Large intestine (tissue), 12 donors: ENCODE data around the gene AKNA. TPM values are rescaled to one million over a fixed set of nuclear protein-coding genes. Genes with fewer than 3 reads are reported as not detected.

Experiments
- DNase-seq, 2 donors: peaks; one replicate each; pipeline versions ENCODE4 v3.0.0 to v3.0.0-alpha.2; 2013
- H3K27ac ChIP-seq: one replicate; pipeline ENCODE4 v1.5.1; 2013; ENCODE audit warnings: low read length
- H3K27me3 ChIP-seq: 2 replicates; pipeline ENCODE4 v1.6.1; 2013; ENCODE audit warnings: low read length; ENCODE audit not compliant: control insufficient read depth, insufficient read depth
- H3K36me3 ChIP-seq: 2 replicates; pipeline ENCODE4 v1.6.1; 2013; ENCODE audit warnings: low read length; ENCODE audit not compliant: control insufficient read depth, insufficient read depth
- H3K4me1 ChIP-seq: one replicate; pipeline ENCODE4 v1.6.1; 2013; ENCODE audit warnings: low read length; ENCODE audit not compliant: control insufficient read depth, insufficient read depth
- H3K4me3 ChIP-seq: one replicate; pipeline ENCODE4 v1.5.1; 2013; ENCODE audit warnings: low read length
- H3K9me3 ChIP-seq: one replicate; pipeline ENCODE4 v1.6.1; 2013; ENCODE audit warnings: mild to moderate bottlenecking, low read depth, low read length, moderate library complexity; ENCODE audit not compliant: control insufficient read depth
- WGBS: methylation state at CpG from one replicate; pipeline ENCODE4 v1.1.5; 2013; ENCODE audit warnings: low lambda C conversion rate; ENCODE audit not compliant: insufficient coverage; 5-methylcytosine and 5-hydroxymethylcytosine counted together
- long read RNA-seq, 11 donors: transcript quantifications; one replicate each; lab custom pipeline, GENCODE V29; 2026
- polyA plus RNA-seq: library from polyadenylated mRNA; unstranded; fragments of 120-200 nt; gene quantifications from one replicate; pipeline ENCODE4 v1.2.1, GENCODE V29; 2013

AKNA gene, protein sequence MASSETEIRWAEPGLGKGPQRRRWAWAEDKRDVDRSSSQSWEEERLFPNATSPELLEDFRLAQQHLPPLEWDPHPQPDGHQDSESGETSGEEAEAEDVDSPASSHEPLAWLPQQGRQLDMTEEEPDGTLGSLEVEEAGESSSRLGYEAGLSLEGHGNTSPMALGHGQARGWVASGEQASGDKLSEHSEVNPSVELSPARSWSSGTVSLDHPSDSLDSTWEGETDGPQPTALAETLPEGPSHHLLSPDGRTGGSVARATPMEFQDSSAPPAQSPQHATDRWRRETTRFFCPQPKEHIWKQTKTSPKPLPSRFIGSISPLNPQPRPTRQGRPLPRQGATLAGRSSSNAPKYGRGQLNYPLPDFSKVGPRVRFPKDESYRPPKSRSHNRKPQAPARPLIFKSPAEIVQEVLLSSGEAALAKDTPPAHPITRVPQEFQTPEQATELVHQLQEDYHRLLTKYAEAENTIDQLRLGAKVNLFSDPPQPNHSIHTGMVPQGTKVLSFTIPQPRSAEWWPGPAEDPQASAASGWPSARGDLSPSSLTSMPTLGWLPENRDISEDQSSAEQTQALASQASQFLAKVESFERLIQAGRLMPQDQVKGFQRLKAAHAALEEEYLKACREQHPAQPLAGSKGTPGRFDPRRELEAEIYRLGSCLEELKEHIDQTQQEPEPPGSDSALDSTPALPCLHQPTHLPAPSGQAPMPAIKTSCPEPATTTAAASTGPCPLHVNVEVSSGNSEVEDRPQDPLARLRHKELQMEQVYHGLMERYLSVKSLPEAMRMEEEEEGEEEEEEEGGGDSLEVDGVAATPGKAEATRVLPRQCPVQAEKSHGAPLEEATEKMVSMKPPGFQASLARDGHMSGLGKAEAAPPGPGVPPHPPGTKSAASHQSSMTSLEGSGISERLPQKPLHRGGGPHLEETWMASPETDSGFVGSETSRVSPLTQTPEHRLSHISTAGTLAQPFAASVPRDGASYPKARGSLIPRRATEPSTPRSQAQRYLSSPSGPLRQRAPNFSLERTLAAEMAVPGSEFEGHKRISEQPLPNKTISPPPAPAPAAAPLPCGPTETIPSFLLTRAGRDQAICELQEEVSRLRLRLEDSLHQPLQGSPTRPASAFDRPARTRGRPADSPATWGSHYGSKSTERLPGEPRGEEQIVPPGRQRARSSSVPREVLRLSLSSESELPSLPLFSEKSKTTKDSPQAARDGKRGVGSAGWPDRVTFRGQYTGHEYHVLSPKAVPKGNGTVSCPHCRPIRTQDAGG (N-terminal part only)
- 12.0 TPM for polyA plus RNA-seq
- long read RNA-seq, donor 1, result 0 reads
- long read RNA-seq, donor 2, result 0 reads
- long read RNA-seq, donor 3, result 0 reads
- long read RNA-seq, donor 4, result 0 reads
- long read RNA-seq, donor 5, partial matches to known transcripts, result 5 of 5 reads
- long read RNA-seq, donor 5, other reads (novel, unspliced or antisense), result 0 of 5 reads
- long read RNA-seq, donor 6, result 0 reads
- long read RNA-seq, donor 7, result 0 reads
- long read RNA-seq, donor 8, full-length matches to known transcripts, result 2 of 8 reads
- long read RNA-seq, donor 8, partial matches to known transcripts, result 6 of 8 reads
- long read RNA-seq, donor 8, other reads (novel, unspliced or antisense), result 0 of 8 reads
- long read RNA-seq, donor 9, result 0 reads
- long read RNA-seq, donor 10, result 0 reads
- long read RNA-seq, donor 11, partial matches to known transcripts, result 0 of 1 reads
- long read RNA-seq, donor 11, other reads (novel, unspliced or antisense), result 0 of 1 reads

DNA sequence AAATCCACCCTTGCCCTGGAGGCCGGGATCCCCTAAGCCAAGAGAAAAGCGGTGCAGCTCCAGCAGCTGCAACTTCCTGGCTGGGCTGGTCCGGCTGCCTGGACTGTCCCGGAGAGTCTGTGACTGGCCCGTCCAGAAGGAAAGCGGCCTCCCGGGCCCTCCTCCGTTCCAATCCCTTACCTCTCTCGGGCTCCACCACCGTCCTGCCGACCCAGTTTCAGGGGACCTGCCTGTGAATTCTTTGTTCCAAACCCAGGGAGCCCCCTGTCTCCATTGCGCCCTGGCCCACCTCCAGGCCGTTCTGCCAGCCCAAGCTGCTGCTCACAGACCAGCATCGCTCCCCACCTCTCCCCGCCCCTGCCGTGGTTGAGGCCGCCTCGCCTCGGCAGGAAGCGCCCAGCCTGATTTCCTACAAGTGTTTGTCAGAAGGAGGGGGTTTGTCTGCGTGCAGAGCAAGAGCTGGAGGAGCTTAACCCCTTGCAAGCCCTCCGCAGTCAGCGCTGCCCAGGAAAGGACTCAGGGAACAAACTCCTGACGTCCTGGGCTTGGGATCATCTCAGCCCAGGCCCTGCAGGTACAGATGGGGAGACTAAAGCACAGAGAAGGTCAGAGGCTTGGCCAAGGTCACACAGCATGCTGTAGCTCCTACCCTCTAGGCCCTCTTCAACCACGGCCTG is at the start of gene AKNA:
Gene AKNA (minus strand): TSS at position 303 of the 677 bp plus-strand sequence. CDS start 6,649 bp downstream, outside the sequence.
- Histone ChIP-seq H3K36me3 (no peaks in the 10 kb centered on the region), H3K4me1 (peaks cover 34% of the 10 kb centered on the region), H3K4me3 (peak within 1 kb of the TSS; percentile 49), H3K9me3 (no peaks in the 10 kb centered on the region), H3K27ac (peak within 1 kb of the TSS; percentile 67), H3K27me3 (no peaks in the 10 kb centered on the region)
- peak; percentile 74 to 79 for DNase-seq
- WGBS, result no CpG with 5 or more reads among the region's 25 CpGs

DNA sequence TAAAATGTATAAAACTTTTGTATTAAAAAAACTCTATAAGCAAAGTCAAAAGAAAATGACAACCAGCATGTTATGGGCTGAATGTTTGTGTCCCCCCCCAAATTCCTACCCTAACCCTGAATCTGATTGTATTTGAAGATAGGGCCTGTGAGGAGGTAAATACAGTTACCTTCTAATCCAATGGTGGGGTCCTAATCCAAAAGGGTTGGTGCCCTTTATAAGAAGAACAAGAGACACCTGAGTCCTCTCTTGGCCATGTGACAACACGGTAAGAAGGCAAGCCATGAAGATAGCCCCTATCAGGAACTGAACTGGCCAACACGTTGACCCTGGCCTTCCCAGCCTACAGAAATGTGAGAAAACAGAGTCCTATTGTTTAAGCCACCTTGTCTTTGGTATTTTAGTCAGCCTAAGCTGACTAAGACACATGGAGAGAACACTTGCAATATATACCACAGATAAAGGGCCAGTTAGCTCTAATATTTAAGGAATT is 49.7 kb upstream of the AKNA start:
- Histone ChIP-seq H3K27me3 (no peaks in the 10 kb centered on the region), H3K4me1 (no peaks in the 10 kb centered on the region), H3K36me3 (no peaks in the 10 kb centered on the region), H3K27ac (no peak overlapping the region), H3K4me3 (no peak overlapping the region), H3K9me3 (no peaks in the 10 kb centered on the region)
- no CpG with 5 or more reads among the region's 2 CpGs for WGBS
- DNase-seq, result no peak

DNA sequence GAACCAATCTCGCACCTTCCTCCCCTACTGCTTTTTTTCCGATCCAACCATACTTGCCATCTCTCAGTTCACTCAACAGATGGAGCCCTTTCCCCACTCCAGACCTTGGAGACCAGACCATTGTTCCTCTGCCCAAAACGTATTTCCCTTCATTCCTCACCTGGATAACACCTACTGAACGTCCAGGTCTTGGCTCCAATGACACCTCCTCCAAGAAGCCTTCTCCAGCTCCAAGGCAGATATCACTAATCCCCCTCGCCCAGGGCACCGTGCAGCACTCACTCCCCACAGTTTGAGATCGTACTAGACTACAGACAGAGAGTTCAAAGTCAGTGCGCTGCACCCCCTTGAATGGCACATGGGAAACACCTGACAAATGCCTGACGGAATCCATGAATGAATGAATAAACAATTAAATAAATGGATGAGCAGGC is 47.1 kb upstream of the AKNA start:
- H3K27ac ChIP-seq, result no peak overlapping the region
- H3K36me3 ChIP-seq, result no peaks in the 10 kb centered on the region
- H3K4me1 ChIP-seq, result no peaks in the 10 kb centered on the region
- peak in 1 of 2 donors; percentile 45 for DNase-seq
- WGBS, result 37% methylated on average over 2 of the region's 9 CpGs
- H3K4me3 ChIP-seq, result no peak overlapping the region
- no peaks in the 10 kb centered on the region for H3K9me3 ChIP-seq
- no peaks in the 10 kb centered on the region for H3K27me3 ChIP-seq

DNA sequence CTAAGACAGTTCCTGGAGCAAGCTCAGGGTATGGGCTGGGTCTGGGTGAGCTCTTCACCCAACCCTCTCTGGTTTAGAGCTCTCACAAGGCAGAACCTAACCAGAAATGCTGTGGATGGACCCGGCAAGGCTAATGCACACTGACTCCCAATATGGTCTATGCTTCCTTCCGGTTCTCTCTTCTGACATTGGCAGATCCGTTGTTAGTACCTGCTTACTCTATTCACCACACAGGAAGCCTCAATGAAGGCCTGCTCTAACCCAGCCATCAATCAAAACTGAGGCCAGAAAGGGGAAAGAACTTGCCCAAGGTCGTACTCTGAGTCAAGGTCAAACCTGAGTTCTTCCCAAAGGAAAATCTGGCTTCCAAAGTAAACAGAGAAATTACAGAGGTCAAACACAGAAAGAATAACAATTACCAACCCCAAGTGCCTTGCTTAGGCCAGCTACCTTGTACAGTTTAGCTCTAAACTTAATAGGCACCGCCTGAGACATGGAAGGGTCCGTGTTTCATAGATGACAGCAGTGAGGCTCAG is 46.0 kb upstream of the AKNA start:
- Histone ChIP-seq H3K36me3 (no peaks in the 10 kb centered on the region), H3K27ac (no peak overlapping the region), H3K4me1 (no peaks in the 10 kb centered on the region), H3K27me3 (no peaks in the 10 kb centered on the region), H3K9me3 (no peaks in the 10 kb centered on the region), H3K4me3 (no peak overlapping the region)
- WGBS, result 100% methylated on average over 1 of the region's 6 CpGs
- no peak for DNase-seq

DNA sequence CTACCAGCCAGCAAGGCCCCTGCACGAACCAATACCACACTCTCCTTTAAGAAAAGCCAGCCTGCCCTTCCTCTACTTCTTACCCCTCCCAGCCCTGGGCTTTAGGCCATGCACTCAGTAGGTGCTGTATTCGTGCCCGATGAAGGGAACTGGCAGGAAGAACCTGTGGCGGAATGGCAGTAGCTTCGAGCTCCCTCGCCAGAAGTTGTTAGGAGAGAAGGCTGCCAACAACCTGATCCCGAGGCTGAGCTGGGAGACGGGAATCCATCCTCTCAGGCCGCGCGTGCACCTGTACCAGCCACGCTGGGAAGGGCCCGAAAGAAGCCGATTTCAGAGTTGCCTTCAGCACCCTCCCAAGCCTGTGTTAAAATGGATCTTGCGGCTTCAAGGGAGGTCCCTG is 45.3 kb upstream of the AKNA start:
- Histone ChIP-seq H3K27me3 (no peaks in the 10 kb centered on the region), H3K4me1 (no peaks in the 10 kb centered on the region), H3K9me3 (no peaks in the 10 kb centered on the region), H3K36me3 (no peaks in the 10 kb centered on the region), H3K4me3 (no peak overlapping the region), H3K27ac (no peak overlapping the region)
- no peak for DNase-seq
- no CpG with 5 or more reads among the region's 15 CpGs for WGBS

DNA sequence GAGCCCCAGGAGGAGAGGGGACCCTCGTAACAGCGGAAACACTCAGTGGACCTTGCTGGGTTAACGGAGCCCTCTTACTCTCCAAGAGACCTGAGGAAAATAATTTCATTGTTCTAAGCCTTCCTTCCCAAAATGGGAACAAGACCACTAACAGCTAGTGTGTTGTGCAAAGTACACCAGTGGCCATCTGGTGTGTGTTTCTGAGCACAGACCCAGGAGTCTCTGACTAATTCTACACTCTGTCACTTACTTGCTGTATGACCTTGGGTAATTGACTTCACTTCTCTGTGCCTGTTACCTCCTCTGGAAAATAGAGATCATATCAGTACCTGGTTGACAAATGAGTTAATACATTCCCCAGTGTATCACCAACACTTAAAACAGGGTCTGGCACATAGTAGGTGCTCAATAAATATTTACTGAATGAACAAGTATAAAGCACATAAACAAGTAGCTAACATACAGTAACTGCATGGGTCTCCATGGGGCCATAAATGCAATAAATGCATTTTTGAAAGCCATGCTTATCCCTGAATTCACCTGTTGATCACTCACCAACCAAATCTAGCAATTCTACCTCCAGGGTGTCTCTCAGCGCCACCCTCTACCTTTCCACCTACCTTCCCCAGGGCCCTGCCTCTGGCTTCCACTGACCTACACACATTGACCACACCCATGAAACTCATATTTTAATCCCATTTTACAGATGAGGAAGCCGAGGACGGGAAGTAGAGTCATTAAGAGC is 44.7 kb upstream of the AKNA start:
- H3K27me3 ChIP-seq, result no peaks in the 10 kb centered on the region
- no peak overlapping the region for H3K4me3 ChIP-seq
- H3K36me3 ChIP-seq, result no peaks in the 10 kb centered on the region
- no peak overlapping the region for H3K27ac ChIP-seq
- no peaks in the 10 kb centered on the region for H3K4me1 ChIP-seq
- DNase-seq, result no peak
- H3K9me3 ChIP-seq, result no peaks in the 10 kb centered on the region
- 0% methylated on average over 1 of the region's 6 CpGs for WGBS

DNA sequence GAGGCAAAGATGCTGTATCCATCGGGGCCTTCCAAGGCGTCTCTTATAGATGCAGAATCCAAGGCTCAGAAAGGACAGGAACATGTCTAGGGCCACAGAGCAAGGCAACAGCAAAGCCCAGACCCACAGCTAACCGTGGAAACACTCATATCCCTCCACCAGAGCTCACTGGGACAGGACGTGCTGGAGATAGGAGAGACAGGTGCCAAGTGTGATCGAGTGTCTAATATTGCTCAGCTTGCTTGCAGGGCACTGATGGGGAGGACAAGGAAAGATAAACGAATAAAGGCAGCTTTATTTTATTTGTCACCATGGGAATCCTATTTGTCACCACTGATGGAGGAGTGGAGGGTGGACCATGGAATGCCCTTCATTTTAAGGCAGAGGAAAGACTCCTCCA is 44.0 kb upstream of the AKNA start:
- Histone ChIP-seq H3K4me3 (no peak overlapping the region), H3K9me3 (no peaks in the 10 kb centered on the region), H3K27me3 (no peaks in the 10 kb centered on the region), H3K27ac (no peak overlapping the region), H3K4me1 (no peaks in the 10 kb centered on the region), H3K36me3 (no peaks in the 10 kb centered on the region)
- DNase-seq, result no peak
- WGBS, result no CpG with 5 or more reads among the region's 6 CpGs

DNA sequence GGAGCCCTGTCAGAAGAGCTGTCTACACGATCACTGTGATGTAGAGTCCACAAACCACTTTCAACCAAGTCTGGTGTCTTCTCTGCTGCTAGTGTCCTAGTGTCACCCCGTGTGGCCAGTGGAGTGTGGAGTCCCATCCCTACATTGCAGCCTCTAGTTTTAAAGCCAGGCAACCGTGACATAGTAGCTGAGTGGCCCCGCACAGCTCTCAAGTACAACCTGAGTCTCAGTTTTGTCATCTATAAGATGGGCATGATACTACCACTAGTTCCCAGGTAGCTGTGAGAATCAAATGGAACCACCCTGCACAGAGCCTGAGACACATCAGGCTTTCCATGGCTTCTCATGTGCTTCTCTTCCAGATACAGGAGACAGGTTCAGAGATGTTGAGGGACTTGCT is 43.2 kb upstream of the AKNA start:
- Histone ChIP-seq H3K4me3 (no peak overlapping the region), H3K27ac (no peak overlapping the region), H3K4me1 (no peaks in the 10 kb centered on the region), H3K27me3 (no peaks in the 10 kb centered on the region), H3K9me3 (no peaks in the 10 kb centered on the region), H3K36me3 (no peaks in the 10 kb centered on the region)
- no peak for DNase-seq
- WGBS, result no CpG with 5 or more reads among the region's 4 CpGs
